HCT116 (cell line): ENCODE measurements around the gene PRKAG1.

ENCODE experiments used
- EZH2 ChIP-seq: fragments of 200-600 bp; sonication (generic); IDR thresholded peaks from 2 replicates; pipeline ENCODE4 v1.6.1; 2017; ENCODE audit warnings: antibody characterized with exemption, mixed run types
- POLR2A ChIP-seq: IDR thresholded peaks from 2 replicates; pipeline ENCODE4 v1.7.0; 2011; ENCODE audit warnings: borderline replicate concordance; ENCODE audit not compliant: insufficient read depth, insufficient read length; ENCODE audit errors: extremely low read depth
- POLR2AphosphoS5 ChIP-seq: IDR thresholded peaks from 2 replicates; pipeline ENCODE4 v1.6.1; 2011; ENCODE audit warnings: mild to moderate bottlenecking, low read depth, low read length, moderate library complexity
- REST ChIP-seq: IDR thresholded peaks from 2 replicates; pipeline ENCODE4 v1.6.1; 2012; ENCODE audit warnings: low read depth
- SP1 ChIP-seq: IDR thresholded peaks from 2 replicates; pipeline ENCODE4 v1.6.1; 2012; ENCODE audit warnings: low read depth
- SRF ChIP-seq: IDR thresholded peaks from 2 replicates; pipeline ENCODE4 v1.6.1; 2012; ENCODE audit warnings: low read depth
- ZNF274 ChIP-seq: fragments of 200-500 bp; sonication (Bioruptor generic); IDR thresholded peaks from 2 replicates; pipeline ENCODE4 v1.6.1; 2014; ENCODE audit warnings: mild to moderate bottlenecking, low read depth, low read length, inconsistent platforms
- TF ChIP-seq, protein P1 (sequence below), 3 experiments: fragments of 200-600 bp in 1 of 3; sonication (generic) in 1 of 3; IDR thresholded peaks in 2 of 3; conservative IDR thresholded peaks in 1 of 3; 2 replicates each; pipeline ENCODE4 v1.5.1; 2012 to 2017; ENCODE audit warnings: low read depth in 2 of 3, low read length in 2 of 3, antibody characterized with exemption in 1 of 3, borderline replicate concordance in 1 of 3, control low read depth in 1 of 3, mild to moderate bottlenecking in 1 of 3, mixed read lengths in 1 of 3, mixed run types in 1 of 3, moderate library complexity in 1 of 3; ENCODE audit not compliant: insufficient read depth in 1 of 3
- TF ChIP-seq, protein P2 (sequence below): IDR thresholded peaks from 2 replicates; pipeline ENCODE4 v1.6.1; 2011; ENCODE audit warnings: mild to moderate bottlenecking, low read length, moderate library complexity; ENCODE audit not compliant: insufficient replicate concordance; ENCODE audit errors: extremely low read depth

GRCh38 chr12:48996794-48997718 is 21.5 kb downstream of the PRKAG1 start:
- no peak for TF ChIP-seq POLR2AphosphoS5
- TF ChIP-seq, protein P1, sequence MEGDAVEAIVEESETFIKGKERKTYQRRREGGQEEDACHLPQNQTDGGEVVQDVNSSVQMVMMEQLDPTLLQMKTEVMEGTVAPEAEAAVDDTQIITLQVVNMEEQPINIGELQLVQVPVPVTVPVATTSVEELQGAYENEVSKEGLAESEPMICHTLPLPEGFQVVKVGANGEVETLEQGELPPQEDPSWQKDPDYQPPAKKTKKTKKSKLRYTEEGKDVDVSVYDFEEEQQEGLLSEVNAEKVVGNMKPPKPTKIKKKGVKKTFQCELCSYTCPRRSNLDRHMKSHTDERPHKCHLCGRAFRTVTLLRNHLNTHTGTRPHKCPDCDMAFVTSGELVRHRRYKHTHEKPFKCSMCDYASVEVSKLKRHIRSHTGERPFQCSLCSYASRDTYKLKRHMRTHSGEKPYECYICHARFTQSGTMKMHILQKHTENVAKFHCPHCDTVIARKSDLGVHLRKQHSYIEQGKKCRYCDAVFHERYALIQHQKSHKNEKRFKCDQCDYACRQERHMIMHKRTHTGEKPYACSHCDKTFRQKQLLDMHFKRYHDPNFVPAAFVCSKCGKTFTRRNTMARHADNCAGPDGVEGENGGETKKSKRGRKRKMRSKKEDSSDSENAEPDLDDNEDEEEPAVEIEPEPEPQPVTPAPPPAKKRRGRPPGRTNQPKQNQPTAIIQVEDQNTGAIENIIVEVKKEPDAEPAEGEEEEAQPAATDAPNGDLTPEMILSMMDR (IDR thresholded peaks at IDR 0.05 in 2 of 3, conservative IDR thresholded peaks at IDR 0.05 in 1 of 3; ENCODE audit: borderline replicate concordance in 1 of 3, insufficient read depth in 1 of 3, low read depth in 2 of 3, low read length in 2 of 3): no peak
- no peak for TF ChIP-seq REST
- TF ChIP-seq EZH2: no peak
- TF ChIP-seq POLR2A: no peak
- no peak for TF ChIP-seq SP1
- TF ChIP-seq SRF: no peak
- TF ChIP-seq, protein P2, sequence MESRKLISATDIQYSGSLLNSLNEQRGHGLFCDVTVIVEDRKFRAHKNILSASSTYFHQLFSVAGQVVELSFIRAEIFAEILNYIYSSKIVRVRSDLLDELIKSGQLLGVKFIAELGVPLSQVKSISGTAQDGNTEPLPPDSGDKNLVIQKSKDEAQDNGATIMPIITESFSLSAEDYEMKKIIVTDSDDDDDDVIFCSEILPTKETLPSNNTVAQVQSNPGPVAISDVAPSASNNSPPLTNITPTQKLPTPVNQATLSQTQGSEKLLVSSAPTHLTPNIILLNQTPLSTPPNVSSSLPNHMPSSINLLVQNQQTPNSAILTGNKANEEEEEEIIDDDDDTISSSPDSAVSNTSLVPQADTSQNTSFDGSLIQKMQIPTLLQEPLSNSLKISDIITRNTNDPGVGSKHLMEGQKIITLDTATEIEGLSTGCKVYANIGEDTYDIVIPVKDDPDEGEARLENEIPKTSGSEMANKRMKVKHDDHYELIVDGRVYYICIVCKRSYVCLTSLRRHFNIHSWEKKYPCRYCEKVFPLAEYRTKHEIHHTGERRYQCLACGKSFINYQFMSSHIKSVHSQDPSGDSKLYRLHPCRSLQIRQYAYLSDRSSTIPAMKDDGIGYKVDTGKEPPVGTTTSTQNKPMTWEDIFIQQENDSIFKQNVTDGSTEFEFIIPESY: no peak
- TF ChIP-seq ZNF274: no peak
